Myocyte (in vitro differentiated cells): Measurements from ENCODE around the gene CNTNAP2. TPM values are rescaled to one million over a fixed set of nuclear protein-coding genes. Genes with fewer than 3 reads are reported as not detected.

Experiments used
- DNase-seq: peaks from one replicate; pipeline ENCODE4 v3.0.0-alpha.2; 2012; ENCODE audit warnings: low read depth
- total RNA-seq: library from RNA; depleted of rRNA; stranded (reverse); fragments of >200 nt; gene quantifications from 2 replicates; pipeline ENCODE4 v1.2.3, GENCODE V29; 2014

The CNTNAP2 gene
- total RNA-seq, 1 donor from 2014 or later = not detected

GRCh38 chr7:148159331-148159730 lies 2042.7 kb downstream of the CNTNAP2 start:
- DNase-seq = no peak

GRCh38 chr7:148161776-148162175 lies 2045.2 kb downstream of the CNTNAP2 start:
- DNase-seq = no peak

DNA sequence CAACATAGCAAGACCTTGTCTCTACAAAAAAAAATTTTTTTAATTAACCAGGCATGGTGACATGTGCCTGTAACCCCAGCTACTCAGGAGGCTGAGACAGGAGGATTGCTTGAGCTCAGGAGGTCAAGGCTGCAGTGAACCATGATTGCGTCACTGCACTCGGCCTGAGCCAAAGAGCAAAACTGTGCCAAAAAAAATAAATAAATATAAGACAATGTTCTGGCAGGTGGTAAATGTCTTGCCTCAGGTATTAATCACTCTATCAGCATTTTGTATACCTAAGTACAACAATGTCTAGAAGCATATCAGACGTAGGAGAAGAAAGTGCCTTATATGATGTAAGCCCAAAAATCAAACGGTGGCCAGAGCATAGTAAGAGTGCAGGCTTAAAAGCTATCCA lies 2046.2 kb downstream of the CNTNAP2 start:
- DNase-seq = no peak

GRCh38 chr7:148163246-148163645 lies 2046.6 kb downstream of the CNTNAP2 start:
- no peak for DNase-seq

- DNase-seq = no peak
Measured at GRCh38 chr7:148172920-148173319, 2056.3 kb downstream of the CNTNAP2 start.

DNA sequence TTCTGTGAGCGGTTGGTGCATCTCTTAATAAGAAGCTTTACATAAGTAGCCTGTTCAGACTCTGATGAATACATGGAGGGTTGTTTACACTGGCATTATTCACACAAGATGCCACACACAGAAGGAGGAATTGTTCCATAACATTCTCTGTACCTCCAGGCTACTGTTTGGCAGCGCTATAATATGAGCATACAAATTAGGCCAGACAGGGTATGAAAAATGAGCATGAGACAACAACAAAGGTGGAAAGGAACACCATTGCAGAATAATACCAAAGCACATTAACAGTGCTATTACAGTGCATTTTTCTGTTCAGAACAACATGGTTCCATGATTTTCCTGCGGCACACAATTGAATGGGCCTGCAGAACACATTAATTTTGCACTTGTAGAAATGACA lies 2056.8 kb downstream of the CNTNAP2 start:
- no peak for DNase-seq

GRCh38 chr7:148174376-148174775 lies 2057.8 kb downstream of the CNTNAP2 start:
- no peak for DNase-seq

DNA sequence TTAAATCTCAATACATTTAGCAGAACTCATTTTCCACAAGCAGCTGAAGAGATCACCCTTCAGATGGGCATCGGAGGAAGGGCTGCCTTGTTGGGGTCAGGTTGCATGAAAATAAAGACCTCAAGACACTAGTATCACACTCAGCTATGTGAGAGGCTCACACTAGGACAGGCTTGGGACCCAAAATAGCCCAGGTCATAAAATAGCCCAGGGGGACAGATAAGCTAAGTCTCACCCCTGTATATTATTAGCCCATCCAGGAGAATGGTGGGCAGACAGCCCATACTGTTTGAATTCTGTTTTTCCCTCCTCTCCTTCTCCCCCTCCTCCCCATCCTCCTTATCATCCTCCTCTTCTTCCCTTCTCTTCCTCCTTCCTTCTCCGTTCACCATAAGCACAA lies 2058.9 kb downstream of the CNTNAP2 start:
- DNase-seq = no peak

DNA sequence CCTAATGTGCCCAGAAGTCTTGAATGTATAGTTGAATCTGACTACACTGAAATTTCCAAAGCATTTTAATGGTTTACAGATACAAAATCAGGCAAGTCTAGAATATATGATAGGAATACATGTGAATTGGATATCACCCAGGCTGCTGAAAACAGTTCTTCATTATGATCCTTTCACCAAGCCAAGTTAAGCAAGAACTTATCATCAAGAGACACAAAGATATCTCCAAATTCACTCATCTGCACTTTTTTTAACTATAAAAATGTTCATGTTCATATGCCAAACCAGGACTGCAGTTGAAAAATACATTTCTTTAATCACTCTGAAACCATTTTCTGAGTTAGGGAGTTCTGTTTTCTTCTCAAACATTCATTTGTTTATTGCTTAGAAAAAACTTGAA lies 2061.4 kb downstream of the CNTNAP2 start:
- DNase-seq = no peak

DNA sequence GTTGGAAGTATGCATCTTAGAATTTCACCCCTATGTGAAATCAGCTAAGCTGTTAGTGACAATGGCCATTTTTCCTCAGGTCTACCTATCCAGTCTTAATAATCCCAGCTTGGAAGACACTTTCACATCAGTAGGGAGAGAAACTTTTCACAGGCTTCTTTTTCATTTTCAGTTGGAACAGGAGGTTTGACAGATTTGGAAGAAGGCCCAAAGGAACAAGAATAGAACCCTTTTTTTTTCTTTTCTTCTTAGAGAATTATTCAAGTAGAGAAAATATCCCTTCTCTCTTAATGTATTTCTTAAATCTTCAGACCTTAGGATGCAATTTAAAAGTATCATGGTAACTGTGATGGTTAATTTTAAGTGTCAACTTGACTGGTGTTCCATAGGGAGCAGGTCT lies 2063.5 kb downstream of the CNTNAP2 start:
- no peak for DNase-seq

DNA sequence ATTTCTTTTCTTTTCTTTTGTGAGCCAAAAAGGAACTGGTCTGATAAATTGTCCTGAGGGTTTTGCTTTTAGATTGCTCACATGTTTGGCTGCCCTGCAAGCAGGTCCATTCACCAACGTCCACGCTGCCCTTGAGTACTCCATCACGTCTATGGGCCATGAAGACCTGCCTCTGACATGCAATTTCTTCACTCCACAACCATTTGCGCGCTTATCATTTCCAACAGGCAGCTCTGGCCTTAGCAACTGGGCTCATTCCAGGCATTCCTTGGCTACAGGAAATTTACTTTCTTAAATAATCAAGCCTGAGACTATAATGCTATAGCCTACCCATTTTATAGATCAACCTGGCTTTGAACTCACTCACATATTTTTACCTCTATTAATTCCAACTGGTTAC lies 2065.7 kb downstream of the CNTNAP2 start:
- no peak for DNase-seq

DNA sequence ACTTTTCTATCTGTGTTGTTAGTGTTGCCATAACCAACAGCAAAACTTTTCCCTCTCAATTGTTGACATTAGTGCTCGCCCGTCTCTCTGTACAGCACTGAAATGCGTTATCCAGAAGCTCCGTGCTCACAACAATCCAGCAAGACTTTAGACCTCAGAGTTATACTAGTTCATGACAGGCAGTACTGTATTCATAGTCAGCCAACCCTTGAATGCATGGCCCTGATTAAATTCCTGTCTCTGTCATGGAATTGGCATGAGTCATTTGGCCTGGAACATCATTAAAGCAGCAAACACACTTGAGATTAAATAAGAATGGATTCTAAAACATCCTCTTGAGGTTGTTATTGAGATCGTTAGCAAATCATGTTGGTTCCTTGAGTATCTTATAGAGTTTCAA lies 2068.4 kb downstream of the CNTNAP2 start:
- no peak for DNase-seq

DNA sequence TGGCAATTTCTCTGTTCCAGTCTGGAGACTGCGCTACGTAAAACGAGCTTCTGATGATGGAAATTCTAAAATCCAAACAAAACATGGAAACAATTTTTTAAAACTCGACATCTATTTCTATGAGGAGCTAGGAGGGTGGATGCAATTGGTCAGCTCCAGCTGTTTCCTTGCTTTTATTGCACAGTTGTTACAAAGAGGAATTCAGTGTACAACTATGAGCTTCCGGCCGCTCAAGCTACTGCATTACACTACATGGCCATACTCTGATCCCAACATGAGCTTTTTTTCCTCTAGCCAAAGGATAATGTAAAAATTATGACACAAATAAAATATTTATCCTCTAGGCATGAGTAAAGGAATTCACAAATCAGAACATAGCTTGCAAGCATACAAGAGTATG lies 2070.9 kb downstream of the CNTNAP2 start:
- DNase-seq = no peak

DNA sequence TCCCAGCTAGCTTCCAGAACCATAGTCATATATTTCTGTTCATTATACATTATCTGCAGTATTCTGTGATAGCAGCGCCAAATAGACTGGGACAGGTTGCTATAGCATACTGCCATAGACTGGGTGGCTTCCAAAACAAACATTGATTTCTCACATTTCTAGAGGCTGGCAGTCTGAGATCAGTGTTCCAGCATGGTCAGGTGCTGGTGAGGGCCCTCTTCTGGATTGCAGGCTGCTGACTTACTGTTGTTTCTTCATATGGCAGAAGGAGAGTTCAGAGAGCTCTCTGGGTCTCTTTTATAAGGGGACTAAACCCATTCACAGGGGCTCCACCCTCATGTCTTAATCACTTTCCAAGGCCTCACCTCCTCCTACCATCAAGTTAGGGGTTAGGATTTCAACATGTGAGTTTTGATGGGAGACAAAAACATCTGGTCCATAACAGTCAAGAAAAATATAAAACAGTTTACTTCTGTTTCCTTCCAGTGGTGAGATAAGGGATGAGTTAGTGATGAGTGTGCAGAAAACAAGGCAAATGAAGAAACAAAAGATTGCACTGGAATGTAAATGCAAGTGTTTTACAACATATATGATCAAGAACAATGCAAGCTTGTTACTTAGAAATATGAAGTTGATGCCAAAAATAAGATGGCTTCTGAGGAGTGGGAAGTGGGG lies 2074.9 kb downstream of the CNTNAP2 start:
- no peak for DNase-seq

DNA sequence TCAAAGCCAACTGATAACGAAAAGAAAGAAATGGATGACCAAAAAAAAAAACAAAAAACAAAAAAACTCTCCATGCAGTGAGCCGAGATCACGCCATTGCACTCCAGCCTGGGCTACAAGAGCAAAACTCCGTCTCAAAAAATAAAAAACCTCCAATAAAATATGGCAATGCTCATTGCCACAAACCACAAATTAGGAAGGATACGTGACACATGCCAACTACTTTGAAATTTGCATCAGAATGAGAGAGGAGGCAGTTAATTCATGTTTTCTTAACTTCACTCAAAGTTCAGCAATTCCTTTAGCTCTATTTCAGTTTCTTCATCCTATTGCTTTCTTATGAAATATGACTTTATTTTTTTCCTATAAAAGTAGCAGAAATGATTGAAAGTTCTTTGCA lies 2075.9 kb downstream of the CNTNAP2 start:
- no peak for DNase-seq

GRCh38 chr7:148201992-148202391 lies 2085.4 kb downstream of the CNTNAP2 start:
- no peak for DNase-seq

DNA sequence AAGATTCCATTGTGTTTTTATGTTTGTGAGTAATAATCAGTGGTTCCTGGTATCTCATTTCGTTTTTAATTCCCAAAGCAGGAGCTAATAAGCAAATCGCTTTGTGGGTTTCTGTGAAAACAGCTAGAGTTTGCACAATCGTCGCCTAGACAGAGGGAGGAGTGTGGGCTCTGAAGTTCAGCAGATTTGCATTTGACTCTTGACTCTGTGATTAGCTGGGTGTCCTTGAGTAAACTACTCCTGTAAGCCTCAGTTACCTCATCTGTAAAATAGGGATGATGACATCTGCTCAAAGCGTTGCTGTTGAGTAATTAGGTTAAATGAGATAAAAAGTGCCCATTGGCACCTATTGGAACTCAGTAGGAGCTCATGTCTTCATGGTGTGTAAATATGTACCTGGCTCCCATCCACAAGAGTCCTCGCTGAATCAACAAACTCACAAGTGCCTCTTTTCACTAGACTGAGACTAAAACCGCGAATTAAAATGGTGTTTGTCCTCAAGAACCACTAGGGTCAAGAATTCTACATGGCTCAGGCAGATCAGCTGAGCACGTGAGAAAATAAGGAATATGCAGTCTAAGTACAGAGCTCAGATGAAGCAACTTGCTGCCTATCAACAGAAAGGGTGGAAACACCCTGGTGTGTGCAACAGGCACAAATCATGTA lies 2088.2 kb downstream of the CNTNAP2 start:
- DNase-seq = no peak

DNA sequence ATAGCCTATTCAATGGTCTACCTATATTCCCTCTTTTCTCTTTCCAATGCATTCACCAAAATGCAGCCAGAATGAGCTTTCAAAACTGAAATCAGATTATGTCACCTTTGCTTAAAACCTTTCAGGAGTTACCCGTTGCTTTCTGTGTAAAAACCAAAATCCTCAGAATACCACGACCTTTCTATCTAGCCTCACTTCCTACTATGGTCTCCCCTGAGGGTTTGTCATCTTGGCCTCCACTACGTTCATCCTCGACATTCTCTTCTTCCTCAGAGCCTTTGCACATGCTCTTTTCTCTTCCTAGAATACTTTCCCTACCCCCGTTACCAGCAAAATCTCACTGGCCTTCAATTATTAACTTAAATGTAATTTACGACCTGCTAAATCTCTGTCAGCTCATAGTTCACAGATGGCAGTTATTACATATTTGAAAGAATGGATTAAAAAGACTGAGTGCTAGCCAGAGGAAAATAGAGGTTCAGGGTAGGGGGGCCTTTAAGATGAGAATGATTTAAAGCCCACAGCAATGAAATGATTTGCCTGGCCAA lies 2093.1 kb downstream of the CNTNAP2 start:
- no peak for DNase-seq

DNA sequence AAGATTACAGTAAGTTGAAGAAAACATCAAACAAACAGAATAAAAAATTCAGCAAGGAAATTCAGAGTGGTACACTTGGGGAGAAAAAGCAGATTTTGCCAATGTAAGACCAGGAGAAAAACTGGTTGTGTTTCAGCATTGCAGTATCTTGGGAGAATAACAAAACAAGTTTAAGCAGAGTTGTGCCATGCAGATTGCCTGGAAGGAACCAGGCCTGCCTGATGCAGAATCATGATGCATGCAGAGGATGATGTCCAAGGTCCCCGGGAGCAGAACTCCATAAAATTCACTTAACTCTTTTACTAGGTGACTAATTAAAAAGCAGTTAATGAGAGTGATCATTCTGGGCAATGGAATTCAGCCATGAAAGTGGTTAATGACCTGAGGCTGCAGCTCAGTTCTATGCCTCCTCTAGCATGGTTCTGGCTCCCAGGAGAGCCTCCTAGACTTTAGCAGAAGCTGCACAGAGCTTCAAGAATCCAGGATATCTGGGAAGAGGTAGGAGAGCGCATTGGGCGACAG lies 2094.3 kb downstream of the CNTNAP2 start:
- no peak for DNase-seq

DNA sequence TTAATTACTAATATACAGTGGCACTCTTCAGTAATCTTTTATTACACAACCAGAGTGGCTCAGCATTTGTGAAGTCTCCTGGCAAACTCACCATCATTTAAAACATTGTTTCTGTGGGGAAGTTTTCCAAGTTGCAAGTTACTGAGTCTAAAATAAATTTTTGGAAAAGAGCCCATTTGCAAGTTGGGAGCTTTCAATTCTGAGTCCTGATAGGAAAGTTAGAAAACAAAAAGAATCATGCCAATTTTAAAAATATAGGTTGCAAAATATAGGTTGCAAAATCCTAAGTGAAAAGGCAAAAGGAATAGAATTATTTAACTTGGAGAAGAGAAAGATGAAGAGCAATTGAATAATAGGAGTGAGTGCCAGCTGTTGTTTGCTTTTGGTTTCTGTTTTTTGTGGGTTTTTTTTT lies 2095.1 kb downstream of the CNTNAP2 start:
- DNase-seq = no peak

- DNase-seq = no peak
Measured at GRCh38 chr7:148212731-148213130, 2096.1 kb downstream of the CNTNAP2 start.

DNA sequence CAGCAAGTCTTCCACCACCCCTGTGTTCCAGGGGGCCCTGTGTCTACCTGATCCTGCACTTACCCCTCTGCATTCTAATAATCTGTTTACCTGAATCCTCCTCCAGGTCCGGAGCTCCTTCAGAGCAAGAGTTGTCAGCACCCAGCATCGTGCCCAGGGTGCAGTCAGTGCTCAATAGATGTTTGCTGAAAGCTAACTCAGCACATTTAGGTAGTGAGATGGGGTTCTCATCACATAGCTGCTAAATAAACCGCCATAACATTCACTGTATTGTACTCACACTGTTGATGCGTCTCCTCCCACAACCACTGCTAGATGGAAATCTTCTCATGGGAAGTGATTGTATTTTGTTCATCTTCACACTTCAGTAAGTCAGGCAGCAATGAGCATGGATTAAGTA lies 2097.5 kb downstream of the CNTNAP2 start:
- no peak for DNase-seq

- DNase-seq = no peak
Measured at GRCh38 chr7:148218603-148219002, 2102.0 kb downstream of the CNTNAP2 start.
